Uterus (tissue), 2 donors: ENCODE data around the gene CDH4.

Source experiments
- CTCF ChIP-seq, 4 experiments: fragments of 200-600 bp in 2 of 4; fragments of 450-650 bp in 2 of 4; sonication (generic) in 2 of 4; IDR thresholded peaks; one replicate each; pipeline ENCODE4 v1.5.1; 2016 to 2019; ENCODE audit warnings: antibody characterized with exemption in 4 of 4, mild to moderate bottlenecking in 2 of 4, moderate library complexity in 1 of 4
- POLR2A ChIP-seq, 2 donors: fragments of 450-650 bp; IDR thresholded peaks; one replicate each; pipeline ENCODE4 v1.6.1; 2016; ENCODE audit warnings: antibody characterized with exemption in 2 of 2, mild to moderate bottlenecking in 1 of 2, moderate library complexity in 1 of 2

- TF ChIP-seq CTCF (IDR thresholded peaks at IDR 0.05) (no peak), POLR2A (IDR thresholded peaks at IDR 0.05) (no peak)
Measured at GRCh38 chr20:61650912-61651733, 399.1 kb downstream of the CDH4 start.
